Globus pallidus (tissue), 1 donor: Measurements from ENCODE around the gene GRIN3B.
"Not testable (repeated sequence)": the region's sequence is repeated elsewhere in the genome, so short reads cannot be mapped to it uniquely, and the experiment has no call there.

Source experiments
- DNase-seq: peaks from one replicate; pipeline ENCODE4 v3.0.0-alpha.2; 2015; ENCODE audit warnings: low spot score

Gene GRIN3B

GRCh38 chr19:1000095-1000494 lies at the start of gene GRIN3B:
TSS of gene GRIN3B (plus strand) at chr19:1000419. CDS start at chr19:1000438, 19 bp downstream.
- no peak for DNase-seq

GRCh38 chr19:952049-952679 lies 48.1 kb upstream of the GRIN3B start:
- no peak for DNase-seq

GRCh38 chr19:952680-953444 lies 47.4 kb upstream of the GRIN3B start:
- DNase-seq: no peak

- DNase-seq: no peak
These were observed 46.6 kb upstream of the GRIN3B start for GRCh38 chr19:953445-954271.

GRCh38 chr19:954272-954671 lies 45.9 kb upstream of the GRIN3B start:
- DNase-seq: no peak

GRCh38 chr19:954672-955494 lies 45.3 kb upstream of the GRIN3B start:
- no peak for DNase-seq

- no peak for DNase-seq
These were observed 44.1 kb upstream of the GRIN3B start for GRCh38 chr19:955803-956765.

- no peak for DNase-seq
These were observed 43.3 kb upstream of the GRIN3B start for GRCh38 chr19:956766-957440.

GRCh38 chr19:957578-957977 lies 42.6 kb upstream of the GRIN3B start:
- not testable (repeated sequence) for DNase-seq

- no peak for DNase-seq
These were observed 41.0 kb upstream of the GRIN3B start for GRCh38 chr19:958967-959855.

- DNase-seq: no peak
These were observed 40.2 kb upstream of the GRIN3B start for GRCh38 chr19:960020-960419.

GRCh38 chr19:960601-960938 lies 39.6 kb upstream of the GRIN3B start:
- DNase-seq: no peak

- DNase-seq: no peak
These were observed 38.2 kb upstream of the GRIN3B start for GRCh38 chr19:961866-962620.

- DNase-seq: no peak
These were observed 37.4 kb upstream of the GRIN3B start for GRCh38 chr19:962683-963400.

GRCh38 chr19:963486-963951 lies 36.7 kb upstream of the GRIN3B start:
- no peak for DNase-seq

GRCh38 chr19:964116-964520 lies 36.1 kb upstream of the GRIN3B start:
- no peak for DNase-seq
